ENCODE data around the gene MPP3. TPM values are rescaled to one million over a fixed set of nuclear protein-coding genes. Genes with fewer than 3 reads are reported as not detected.

The MPP3 gene
- total RNA-seq, 1 experiment from 2014 or later, result 6.9 TPM

DNA sequence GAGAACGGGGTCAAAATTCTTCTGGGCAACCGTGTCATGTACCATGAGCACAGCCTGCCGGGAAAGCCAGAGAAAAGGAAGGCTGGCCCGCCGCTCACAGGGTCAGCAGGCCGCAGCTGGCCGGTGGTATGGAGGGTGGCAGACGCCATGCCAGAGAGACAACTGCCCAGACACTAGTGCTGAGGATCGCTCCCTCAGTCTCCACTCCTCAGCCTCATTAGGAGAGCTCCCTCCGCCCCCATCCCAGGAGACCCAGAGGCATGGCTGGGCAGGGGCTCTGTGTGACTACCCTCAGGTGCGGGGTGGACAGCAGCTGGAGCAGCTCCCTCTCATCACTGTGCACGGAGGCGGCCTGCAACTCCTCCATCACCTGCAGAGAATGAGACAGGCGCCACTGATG lies 3.2 kb downstream of the MPP3 start:
- Mint-ChIP-seq H3K9me3 (peaks cover 11 to 14% of the 10 kb centered on the region in 2 experiments), H3K36me3 (ENCODE audit: insufficient read depth in 1 of 3, low read depth in 3 of 3) (peaks cover 8 to 30% (median 12%) of the 10 kb centered on the region in 3 experiments), H3K27me3 (ENCODE audit: low read depth) (peaks cover 30% of the 10 kb centered on the region), H3K27ac (no peak overlapping the region), H3K4me3 (no peak overlapping the region), H3K4me1 (peaks cover 16 to 23% of the 10 kb centered on the region in 2 experiments)
- H2AK5ac ChIP-seq (ENCODE audit: insufficient read length, low read length), result no peak overlapping the region
- no peak overlapping the region for H2BK5ac ChIP-seq (ENCODE audit: insufficient read length, low read length)
- no peak overlapping the region for H2BK12ac ChIP-seq (ENCODE audit: insufficient read length, low read depth, low read length)
- H3K27me3 ChIP-seq (ENCODE audit: insufficient read depth, low read length), result peaks cover 6% of the 10 kb centered on the region; the same call in 1 of the 2 replicates
- no peak for DNase-seq
- H4K20me1 ChIP-seq (ENCODE audit: control insufficient read depth, insufficient read depth, insufficient read length), result no peaks in the 10 kb centered on the region
- no peaks in the 10 kb centered on the region for H3K79me2 ChIP-seq (ENCODE audit: insufficient read depth, low read length)
- no peak overlapping the region for H4K5ac ChIP-seq (ENCODE audit: insufficient read length, low read depth, low read length)
- no peak overlapping the region for H3K27ac ChIP-seq (ENCODE audit: insufficient read length, low read depth, low read length)
- H3T11ph ChIP-seq (ENCODE audit: low read length), result no peak overlapping the region
- no peak overlapping the region for H3K18ac ChIP-seq (ENCODE audit: insufficient read length, low read depth, low read length)
- no peak overlapping the region for H4K8ac ChIP-seq (replicated peaks; ENCODE audit: insufficient read length, low read depth, low read length)
- no peak overlapping the region for H2BK15ac ChIP-seq (ENCODE audit: low read depth, low read length)
- peaks cover 4% of the 10 kb centered on the region for H3K23me2 ChIP-seq (ENCODE audit: insufficient read length, low read depth, low read length, poor library complexity, severe bottlenecking)
- no peak overlapping the region for H3K9ac ChIP-seq (ENCODE audit: extremely low read depth, insufficient read length, low read length)
- WGBS (ENCODE audit: extremely low coverage, insufficient read length, low lambda C conversion rate), result no CpG with 5 or more reads among the region's 14 CpGs
- no peak overlapping the region for H2BK120ac ChIP-seq (ENCODE audit: low read depth, low read length, poor library complexity, severe bottlenecking)
- H3K56ac ChIP-seq (ENCODE audit: insufficient read length, low read depth, low read length), result no peak overlapping the region
- no peak overlapping the region for H4K91ac ChIP-seq (ENCODE audit: insufficient read length, low read depth, low read length)
- H3K4ac ChIP-seq (ENCODE audit: low read depth, low read length), result no peak overlapping the region
- H2BK20ac ChIP-seq (ENCODE audit: low read depth, low read length, poor library complexity, severe bottlenecking), result no peak overlapping the region
- H3K9me3 ChIP-seq (ENCODE audit: control insufficient read depth, low read depth, low read length), result no peaks in the 10 kb centered on the region
- H3K4me2 ChIP-seq (ENCODE audit: insufficient read depth, insufficient read length, low read length), result no peak overlapping the region
- no peaks in the 10 kb centered on the region for H3K79me1 ChIP-seq (ENCODE audit: insufficient read depth, low read depth, low read length, poor library complexity, severe bottlenecking)
- no peak overlapping the region for H2AFZ ChIP-seq (ENCODE audit: low read length)
- TF ChIP-seq, protein P1, sequence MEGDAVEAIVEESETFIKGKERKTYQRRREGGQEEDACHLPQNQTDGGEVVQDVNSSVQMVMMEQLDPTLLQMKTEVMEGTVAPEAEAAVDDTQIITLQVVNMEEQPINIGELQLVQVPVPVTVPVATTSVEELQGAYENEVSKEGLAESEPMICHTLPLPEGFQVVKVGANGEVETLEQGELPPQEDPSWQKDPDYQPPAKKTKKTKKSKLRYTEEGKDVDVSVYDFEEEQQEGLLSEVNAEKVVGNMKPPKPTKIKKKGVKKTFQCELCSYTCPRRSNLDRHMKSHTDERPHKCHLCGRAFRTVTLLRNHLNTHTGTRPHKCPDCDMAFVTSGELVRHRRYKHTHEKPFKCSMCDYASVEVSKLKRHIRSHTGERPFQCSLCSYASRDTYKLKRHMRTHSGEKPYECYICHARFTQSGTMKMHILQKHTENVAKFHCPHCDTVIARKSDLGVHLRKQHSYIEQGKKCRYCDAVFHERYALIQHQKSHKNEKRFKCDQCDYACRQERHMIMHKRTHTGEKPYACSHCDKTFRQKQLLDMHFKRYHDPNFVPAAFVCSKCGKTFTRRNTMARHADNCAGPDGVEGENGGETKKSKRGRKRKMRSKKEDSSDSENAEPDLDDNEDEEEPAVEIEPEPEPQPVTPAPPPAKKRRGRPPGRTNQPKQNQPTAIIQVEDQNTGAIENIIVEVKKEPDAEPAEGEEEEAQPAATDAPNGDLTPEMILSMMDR (conservative IDR thresholded peaks at IDR 0.05), result no peak
- H3K14ac ChIP-seq (ENCODE audit: insufficient read depth, low read length), result no peak overlapping the region
- H3K4me1 ChIP-seq (ENCODE audit: insufficient read depth, low read length), result no peaks in the 10 kb centered on the region
- no peak overlapping the region for H3K23ac ChIP-seq (ENCODE audit: insufficient read length, low read depth, low read length)

Measured in H9 (cell line).